Effector memory CD4-positive, alpha-beta T cell (primary cell): ENCODE results near the gene SMOC2.

ENCODE experiments used
- DNase-seq, 3 donors: peaks; one replicate each; pipeline ENCODE4 v3.0.0-alpha.2; 2020
- H3K27ac ChIP-seq: 2 replicates; pipeline ENCODE4 v1.7.0; 2013; ENCODE audit warnings: mild to moderate bottlenecking, low read length, moderate library complexity; ENCODE audit not compliant: insufficient read depth, poor library complexity, severe bottlenecking
- H3K27me3 ChIP-seq: replicated peaks from 2 replicates; pipeline ENCODE4 v1.7.0; 2013; ENCODE audit warnings: mild to moderate bottlenecking, low read length; ENCODE audit not compliant: insufficient read depth, control insufficient read depth, poor library complexity, severe bottlenecking
- H3K36me3 ChIP-seq: 2 replicates; pipeline ENCODE4 v1.7.0; 2013; ENCODE audit warnings: mild to moderate bottlenecking, low read length, moderate library complexity; ENCODE audit not compliant: control insufficient read depth, insufficient read depth
- H3K4me1 ChIP-seq: 2 replicates; pipeline ENCODE4 v1.7.0; 2013; ENCODE audit warnings: low read length, mild to moderate bottlenecking; ENCODE audit not compliant: control insufficient read depth, insufficient read depth, poor library complexity, severe bottlenecking
- H3K4me3 ChIP-seq: 2 replicates; pipeline ENCODE4 v1.7.0; 2013; ENCODE audit warnings: low read length, low read depth, mild to moderate bottlenecking; ENCODE audit not compliant: insufficient read depth, poor library complexity, severe bottlenecking
- H3K9me3 ChIP-seq: 2 replicates; pipeline ENCODE4 v1.7.0; 2013; ENCODE audit warnings: mild to moderate bottlenecking, low read length, moderate library complexity; ENCODE audit not compliant: control insufficient read depth

Gene SMOC2

GRCh38 chr6:168508903-168509302, 67.9 kb downstream of the SMOC2 start:
- DNase-seq = no peak
- Histone ChIP-seq H3K4me3 (no peak overlapping the region), H3K36me3 (no peaks in the 10 kb centered on the region), H3K27me3 (no peaks in the 10 kb centered on the region), H3K27ac (no peak overlapping the region), H3K4me1 (no peaks in the 10 kb centered on the region), H3K9me3 (no peaks in the 10 kb centered on the region)

- no peak overlapping the region for H3K27ac ChIP-seq
- H3K36me3 ChIP-seq = no peaks in the 10 kb centered on the region
- no peak for DNase-seq
- H3K4me3 ChIP-seq = no peak overlapping the region
- no peaks in the 10 kb centered on the region for H3K27me3 ChIP-seq
- no peaks in the 10 kb centered on the region for H3K9me3 ChIP-seq
- H3K4me1 ChIP-seq = no peaks in the 10 kb centered on the region
These were observed 72.8 kb downstream of the SMOC2 start for GRCh38 chr6:168513766-168514165.

- H3K4me1 ChIP-seq = no peaks in the 10 kb centered on the region
- H3K9me3 ChIP-seq = no peaks in the 10 kb centered on the region
- no peak for DNase-seq
- no peak overlapping the region for H3K4me3 ChIP-seq
- H3K27ac ChIP-seq = no peak overlapping the region
- no peaks in the 10 kb centered on the region for H3K27me3 ChIP-seq
- no peaks in the 10 kb centered on the region for H3K36me3 ChIP-seq
These were observed 73.2 kb downstream of the SMOC2 start for GRCh38 chr6:168514216-168514615.

- Histone ChIP-seq H3K4me1 (no peaks in the 10 kb centered on the region), H3K27me3 (no peaks in the 10 kb centered on the region), H3K4me3 (no peak overlapping the region), H3K9me3 (no peaks in the 10 kb centered on the region), H3K27ac (no peak overlapping the region), H3K36me3 (no peaks in the 10 kb centered on the region)
- no peak for DNase-seq
These were observed 74.4 kb downstream of the SMOC2 start for GRCh38 chr6:168515376-168515775.

- H3K4me1 ChIP-seq = no peaks in the 10 kb centered on the region
- DNase-seq = no peak
- H3K27me3 ChIP-seq = no peaks in the 10 kb centered on the region
- H3K27ac ChIP-seq = no peak overlapping the region
- H3K4me3 ChIP-seq = no peak overlapping the region
- H3K9me3 ChIP-seq = no peaks in the 10 kb centered on the region
- H3K36me3 ChIP-seq = no peaks in the 10 kb centered on the region
These were observed 76.2 kb downstream of the SMOC2 start for GRCh38 chr6:168516944-168517741.

GRCh38 chr6:168517742-168518347, 76.9 kb downstream of the SMOC2 start:
- no peak for DNase-seq
- H3K9me3 ChIP-seq = no peaks in the 10 kb centered on the region
- no peaks in the 10 kb centered on the region for H3K27me3 ChIP-seq
- no peak overlapping the region for H3K4me3 ChIP-seq
- no peaks in the 10 kb centered on the region for H3K36me3 ChIP-seq
- H3K27ac ChIP-seq = no peak overlapping the region
- H3K4me1 ChIP-seq = no peaks in the 10 kb centered on the region

- H3K4me3 ChIP-seq = no peak overlapping the region
- DNase-seq = no peak
- H3K4me1 ChIP-seq = no peaks in the 10 kb centered on the region
- H3K27me3 ChIP-seq = no peaks in the 10 kb centered on the region
- H3K9me3 ChIP-seq = no peaks in the 10 kb centered on the region
- H3K27ac ChIP-seq = no peak overlapping the region
- no peaks in the 10 kb centered on the region for H3K36me3 ChIP-seq
These were observed 77.4 kb downstream of the SMOC2 start for GRCh38 chr6:168518348-168518745.

- DNase-seq = no peak
- H3K36me3 ChIP-seq = no peaks in the 10 kb centered on the region
- no peaks in the 10 kb centered on the region for H3K27me3 ChIP-seq
- H3K4me1 ChIP-seq = no peaks in the 10 kb centered on the region
- no peak overlapping the region for H3K4me3 ChIP-seq
- no peaks in the 10 kb centered on the region for H3K9me3 ChIP-seq
- no peak overlapping the region for H3K27ac ChIP-seq
These were observed 77.9 kb downstream of the SMOC2 start for GRCh38 chr6:168518867-168519266.

GRCh38 chr6:168520233-168520632, 79.2 kb downstream of the SMOC2 start:
- DNase-seq = no peak
- no peak overlapping the region for H3K27ac ChIP-seq
- no peaks in the 10 kb centered on the region for H3K36me3 ChIP-seq
- H3K27me3 ChIP-seq = no peaks in the 10 kb centered on the region
- H3K9me3 ChIP-seq = no peaks in the 10 kb centered on the region
- no peaks in the 10 kb centered on the region for H3K4me1 ChIP-seq
- H3K4me3 ChIP-seq = no peak overlapping the region

GRCh38 chr6:168524571-168525001, 83.6 kb downstream of the SMOC2 start:
- Histone ChIP-seq H3K9me3 (no peaks in the 10 kb centered on the region), H3K4me3 (no peak overlapping the region), H3K36me3 (no peaks in the 10 kb centered on the region), H3K4me1 (no peaks in the 10 kb centered on the region), H3K27ac (no peak overlapping the region), H3K27me3 (no peaks in the 10 kb centered on the region)
- no peak for DNase-seq
